HFF-Myc (cell line): ENCODE results near the gene VTI1A.
A peak's percentile ranks its signal among the peaks of the same experiment; 100 is the strongest.

Experiments used
- DNase-seq: peaks from one replicate; pipeline ENCODE4 v3.0.0-alpha.2; 2011; ENCODE audit warnings: low read depth; ENCODE audit errors: extremely low read depth
- H3K4me3 ChIP-seq: replicated peaks from 2 replicates; pipeline ENCODE4 v1.5.1; 2011; ENCODE audit warnings: low read depth, mild to moderate bottlenecking, control low read depth, low read length
- TF ChIP-seq, protein P1 (sequence below): IDR thresholded peaks from 2 replicates; pipeline ENCODE4 v1.5.1; 2012; ENCODE audit warnings: mild to moderate bottlenecking, low read depth, low read length, control low read depth; ENCODE audit errors: missing control alignments

Gene VTI1A

DNA sequence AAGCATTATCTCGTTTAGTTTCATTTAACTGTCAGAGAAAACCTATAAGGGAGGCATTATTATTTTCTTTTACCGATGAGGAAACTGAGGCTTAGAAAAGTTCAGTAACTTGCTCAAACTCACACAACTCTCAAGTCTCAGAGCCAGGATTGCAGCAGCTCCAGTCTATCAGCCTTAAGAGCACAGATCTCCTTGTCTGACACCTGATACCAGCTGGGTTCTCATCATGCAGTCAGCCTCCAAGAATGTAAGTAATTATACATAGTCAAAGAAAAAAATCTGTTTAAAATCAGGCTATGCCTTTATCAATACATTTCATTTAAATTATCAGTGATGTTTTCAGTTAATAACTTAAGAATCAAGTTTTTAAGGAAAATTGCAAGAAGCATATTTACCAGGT, 266.4 kb downstream of the VTI1A start:
- DNase-seq, result no peak
- H3K4me3 ChIP-seq, result no peak overlapping the region
- TF ChIP-seq, protein P1, sequence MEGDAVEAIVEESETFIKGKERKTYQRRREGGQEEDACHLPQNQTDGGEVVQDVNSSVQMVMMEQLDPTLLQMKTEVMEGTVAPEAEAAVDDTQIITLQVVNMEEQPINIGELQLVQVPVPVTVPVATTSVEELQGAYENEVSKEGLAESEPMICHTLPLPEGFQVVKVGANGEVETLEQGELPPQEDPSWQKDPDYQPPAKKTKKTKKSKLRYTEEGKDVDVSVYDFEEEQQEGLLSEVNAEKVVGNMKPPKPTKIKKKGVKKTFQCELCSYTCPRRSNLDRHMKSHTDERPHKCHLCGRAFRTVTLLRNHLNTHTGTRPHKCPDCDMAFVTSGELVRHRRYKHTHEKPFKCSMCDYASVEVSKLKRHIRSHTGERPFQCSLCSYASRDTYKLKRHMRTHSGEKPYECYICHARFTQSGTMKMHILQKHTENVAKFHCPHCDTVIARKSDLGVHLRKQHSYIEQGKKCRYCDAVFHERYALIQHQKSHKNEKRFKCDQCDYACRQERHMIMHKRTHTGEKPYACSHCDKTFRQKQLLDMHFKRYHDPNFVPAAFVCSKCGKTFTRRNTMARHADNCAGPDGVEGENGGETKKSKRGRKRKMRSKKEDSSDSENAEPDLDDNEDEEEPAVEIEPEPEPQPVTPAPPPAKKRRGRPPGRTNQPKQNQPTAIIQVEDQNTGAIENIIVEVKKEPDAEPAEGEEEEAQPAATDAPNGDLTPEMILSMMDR, result no peak

DNA sequence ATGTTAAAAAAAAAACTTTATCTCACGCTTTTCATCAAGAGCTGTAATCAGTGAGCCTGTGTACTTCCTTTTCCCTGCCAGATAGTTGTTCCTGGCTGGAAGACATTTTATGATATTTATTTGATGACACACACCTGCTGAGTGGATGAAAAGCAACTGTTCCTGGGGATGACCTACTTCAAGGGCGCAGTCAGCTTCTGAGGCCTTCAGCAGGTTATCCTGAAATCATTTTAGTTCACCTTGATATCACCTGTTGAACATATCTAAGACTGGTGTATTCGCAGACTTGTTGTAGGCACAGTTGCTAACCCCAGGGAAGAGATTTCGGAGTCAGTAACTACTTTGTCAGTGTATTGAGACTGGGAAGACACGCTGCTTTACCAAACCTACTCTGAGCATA, 268.6 kb downstream of the VTI1A start:
- TF ChIP-seq, protein P1, result no peak
- DNase-seq, result no peak
- H3K4me3 ChIP-seq, result no peak overlapping the region

DNA sequence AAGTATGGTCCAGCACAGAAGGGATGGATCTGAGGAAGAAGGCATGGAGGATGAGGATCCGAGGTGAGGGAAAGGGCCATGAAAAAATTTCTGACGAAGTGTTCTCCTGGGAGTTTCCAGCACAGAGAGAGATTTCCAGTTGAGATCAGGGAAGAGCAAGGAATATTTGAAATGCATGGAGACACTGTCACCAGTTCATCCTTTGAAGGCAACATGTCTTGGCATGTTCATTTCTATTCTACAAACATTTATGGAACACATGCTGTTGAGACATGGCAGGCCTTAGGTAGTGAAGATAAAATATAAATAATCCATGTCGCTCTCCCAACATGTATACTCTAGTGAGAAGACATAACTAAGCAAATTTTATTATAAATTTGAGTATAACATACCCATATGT, 269.1 kb downstream of the VTI1A start:
- DNase-seq, result no peak
- TF ChIP-seq, protein P1, result no peak
- no peak overlapping the region for H3K4me3 ChIP-seq

DNA sequence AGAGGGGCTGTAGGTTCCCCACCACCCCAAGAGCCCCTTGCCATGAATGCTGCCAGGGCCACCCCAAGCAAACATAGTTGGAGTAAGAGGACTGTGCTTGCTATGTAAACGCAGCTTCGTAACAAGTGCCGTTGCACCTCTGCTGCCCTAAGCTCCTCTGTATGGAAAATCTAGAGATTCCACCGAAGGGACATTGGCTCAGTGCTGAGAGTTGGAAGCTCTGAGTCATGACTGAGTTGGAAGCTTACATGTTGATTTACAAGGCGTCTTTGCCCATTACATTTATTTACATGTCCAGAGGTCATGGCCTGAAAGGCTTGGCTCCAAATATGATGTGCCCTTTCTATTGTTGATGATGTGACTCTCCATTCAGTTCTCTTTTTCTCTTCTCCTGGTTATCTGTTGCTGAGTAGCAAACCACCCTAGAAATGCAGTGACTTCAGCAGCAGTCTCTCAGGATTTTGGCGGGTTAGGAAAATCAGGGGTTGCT, 270.0 kb downstream of the VTI1A start:
- no peak for DNase-seq
- no peak overlapping the region for H3K4me3 ChIP-seq
- TF ChIP-seq, protein P1, result no peak

DNA sequence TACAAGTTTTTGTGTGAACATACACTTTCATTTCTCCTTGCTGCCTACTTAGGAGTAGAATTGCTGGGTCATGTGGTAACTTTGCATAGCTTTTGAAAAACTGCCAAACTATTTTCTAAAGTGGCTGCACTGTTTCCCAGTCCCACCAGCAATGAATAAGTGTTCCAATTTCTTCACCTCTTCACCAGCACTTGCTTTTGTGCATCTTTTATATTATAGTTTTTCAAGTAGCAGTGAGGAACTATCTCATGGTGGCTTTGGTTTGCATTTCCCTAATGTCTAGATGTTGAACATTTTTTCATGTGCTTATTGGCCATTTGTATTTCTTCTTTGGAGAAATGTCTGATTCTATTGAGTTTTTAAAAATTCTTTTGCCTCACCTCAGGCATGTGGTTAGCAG, 273.2 kb downstream of the VTI1A start:
- H3K4me3 ChIP-seq, result no peak overlapping the region
- TF ChIP-seq, protein P1, result no peak
- no peak for DNase-seq

DNA sequence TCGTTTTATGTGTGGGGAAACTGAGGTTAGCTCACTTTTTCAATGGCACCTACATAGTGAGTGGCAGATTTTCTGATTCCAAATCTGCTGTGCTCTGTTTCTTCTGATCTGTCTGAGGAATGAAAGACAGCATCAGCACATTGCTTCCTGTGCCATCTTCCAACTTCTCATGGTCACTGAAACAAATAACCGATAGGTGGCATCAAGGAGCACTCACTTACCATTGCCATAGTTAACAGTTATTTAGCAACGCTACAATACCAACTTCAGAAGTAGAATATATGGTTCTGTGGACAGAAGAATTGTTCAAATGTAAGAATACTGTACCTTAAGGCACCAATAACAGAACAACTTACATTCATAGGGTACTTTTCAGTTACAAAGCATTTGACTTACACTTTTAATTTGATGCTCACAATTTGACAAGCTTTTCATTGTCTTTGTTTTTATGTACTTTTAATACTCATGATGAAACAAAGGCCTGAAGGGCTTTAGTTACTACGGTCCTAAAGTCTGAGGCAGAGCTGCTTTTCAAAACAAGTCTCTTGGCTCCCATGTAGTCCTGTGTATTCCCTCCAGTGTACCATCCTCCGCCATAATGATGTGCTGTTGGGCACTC, 274.2 kb downstream of the VTI1A start:
- no peak for DNase-seq
- no peak overlapping the region for H3K4me3 ChIP-seq
- TF ChIP-seq, protein P1, result peak; percentile 58

GRCh38 chr10:112722758-112723157, 275.7 kb downstream of the VTI1A start:
- no peak overlapping the region for H3K4me3 ChIP-seq
- DNase-seq, result no peak
- TF ChIP-seq, protein P1, result no peak
